Kidney epithelial cell (primary cell): ENCODE measurements around the gene C9orf72. TPM values are rescaled to one million over a fixed set of nuclear protein-coding genes. Genes with fewer than 3 reads are reported as not detected.
A peak's percentile ranks its signal among the peaks of the same experiment; 100 is the strongest.

Experiments
- DNase-seq: peaks from one replicate; pipeline ENCODE4 v3.0.0-alpha.2; 2010; ENCODE audit warnings: low read depth
- H3K27me3 ChIP-seq: 2 replicates; pipeline ENCODE4 v1.6.0; 2011; ENCODE audit warnings: low read length; ENCODE audit not compliant: control insufficient read depth, insufficient read depth
- H3K36me3 ChIP-seq: 2 replicates; pipeline ENCODE4 v1.5.1; 2011; ENCODE audit warnings: low read length; ENCODE audit not compliant: control insufficient read depth, insufficient read depth
- H3K4me3 ChIP-seq: 2 replicates; pipeline ENCODE4 v1.5.1; 2011; ENCODE audit warnings: low read depth, mild to moderate bottlenecking, control low read depth, low read length
- total RNA-seq: library from RNA; depleted of rRNA; stranded (reverse); fragments of >200 nt; gene quantifications from 2 replicates; pipeline ENCODE4 v1.2.3, GENCODE V29; 2015
- TF ChIP-seq, protein P1 (sequence below): IDR thresholded peaks from 2 replicates; pipeline ENCODE4 v1.5.1; 2011; ENCODE audit warnings: mild to moderate bottlenecking, moderate library complexity, low read length, control low read depth, inconsistent platforms; ENCODE audit not compliant: insufficient read depth, poor library complexity, severe bottlenecking

The C9orf72 gene
- total RNA-seq, 1 donor from 2014 or later: 10.2 TPM

DNA sequence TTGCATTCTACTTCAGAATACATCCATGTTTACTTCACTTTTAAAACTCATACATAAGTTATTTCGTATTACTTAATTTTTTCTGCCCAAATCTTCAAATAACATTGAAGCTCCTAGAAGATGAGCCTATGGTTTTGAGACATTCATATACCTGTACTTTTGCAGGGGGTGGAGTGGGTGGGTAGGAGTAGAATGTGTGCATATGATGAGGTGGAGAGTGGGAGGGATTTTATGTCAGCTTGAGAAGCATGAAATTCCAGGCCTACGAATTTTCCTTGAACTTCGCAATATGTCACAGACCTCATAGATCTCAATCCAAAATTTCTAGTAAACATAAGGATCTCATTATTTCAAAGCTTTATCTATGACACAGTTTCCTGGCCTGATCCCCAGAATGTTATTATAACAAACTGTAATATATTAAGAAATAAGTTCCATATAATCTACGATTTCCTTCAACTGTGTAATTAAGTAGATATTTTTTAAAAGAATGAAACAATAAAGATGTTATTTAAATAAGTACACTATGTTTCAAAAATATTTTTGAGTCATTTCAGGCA lies 24.0 kb downstream of the C9orf72 start:
- Histone ChIP-seq H3K27me3 (no peaks in the 10 kb centered on the region), H3K36me3 (no peaks in the 10 kb centered on the region), H3K4me3 (no peak overlapping the region)
- DNase-seq: no peak
- TF ChIP-seq, protein P1, sequence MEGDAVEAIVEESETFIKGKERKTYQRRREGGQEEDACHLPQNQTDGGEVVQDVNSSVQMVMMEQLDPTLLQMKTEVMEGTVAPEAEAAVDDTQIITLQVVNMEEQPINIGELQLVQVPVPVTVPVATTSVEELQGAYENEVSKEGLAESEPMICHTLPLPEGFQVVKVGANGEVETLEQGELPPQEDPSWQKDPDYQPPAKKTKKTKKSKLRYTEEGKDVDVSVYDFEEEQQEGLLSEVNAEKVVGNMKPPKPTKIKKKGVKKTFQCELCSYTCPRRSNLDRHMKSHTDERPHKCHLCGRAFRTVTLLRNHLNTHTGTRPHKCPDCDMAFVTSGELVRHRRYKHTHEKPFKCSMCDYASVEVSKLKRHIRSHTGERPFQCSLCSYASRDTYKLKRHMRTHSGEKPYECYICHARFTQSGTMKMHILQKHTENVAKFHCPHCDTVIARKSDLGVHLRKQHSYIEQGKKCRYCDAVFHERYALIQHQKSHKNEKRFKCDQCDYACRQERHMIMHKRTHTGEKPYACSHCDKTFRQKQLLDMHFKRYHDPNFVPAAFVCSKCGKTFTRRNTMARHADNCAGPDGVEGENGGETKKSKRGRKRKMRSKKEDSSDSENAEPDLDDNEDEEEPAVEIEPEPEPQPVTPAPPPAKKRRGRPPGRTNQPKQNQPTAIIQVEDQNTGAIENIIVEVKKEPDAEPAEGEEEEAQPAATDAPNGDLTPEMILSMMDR: no peak

- Histone ChIP-seq H3K4me3 (no peak overlapping the region), H3K27me3 (no peaks in the 10 kb centered on the region), H3K36me3 (no peaks in the 10 kb centered on the region)
- TF ChIP-seq, protein P1: peak; percentile 42
- DNase-seq: no peak
Observed at GRCh38 chr9:27548055-27548741, 25.1 kb downstream of the C9orf72 start.

- no peak for DNase-seq
- Histone ChIP-seq H3K36me3 (no peaks in the 10 kb centered on the region), H3K27me3 (no peaks in the 10 kb centered on the region), H3K4me3 (no peak overlapping the region)
- TF ChIP-seq, protein P1: no peak
Observed at GRCh38 chr9:27545471-27545870, 27.8 kb downstream of the C9orf72 start.

GRCh38 chr9:27542508-27542907 lies 30.8 kb downstream of the C9orf72 start:
- DNase-seq: no peak
- TF ChIP-seq, protein P1: no peak
- H3K27me3 ChIP-seq: no peaks in the 10 kb centered on the region
- H3K4me3 ChIP-seq: no peak overlapping the region
- no peaks in the 10 kb centered on the region for H3K36me3 ChIP-seq

GRCh38 chr9:27541740-27542139 lies 31.5 kb downstream of the C9orf72 start:
- Histone ChIP-seq H3K36me3 (no peaks in the 10 kb centered on the region), H3K27me3 (no peaks in the 10 kb centered on the region), H3K4me3 (no peak overlapping the region)
- TF ChIP-seq, protein P1: no peak
- DNase-seq: no peak

GRCh38 chr9:27540502-27540901 lies 32.8 kb downstream of the C9orf72 start:
- DNase-seq: no peak
- no peaks in the 10 kb centered on the region for H3K27me3 ChIP-seq
- TF ChIP-seq, protein P1: no peak
- H3K4me3 ChIP-seq: no peak overlapping the region
- H3K36me3 ChIP-seq: no peaks in the 10 kb centered on the region
